Muscle of arm (tissue), 12 donors: ENCODE data around the gene QSOX1. TPM values are rescaled to one million over a fixed set of nuclear protein-coding genes. Genes with fewer than 3 reads are reported as not detected.

Experiments used
- DNase-seq: peaks from one replicate; pipeline ENCODE4 v3.0.0-alpha.2; 2013
- polyA plus RNA-seq, 12 donors: library from polyadenylated mRNA; unstranded; fragments of 120-200 nt; gene quantifications; one replicate each; pipeline ENCODE4 v1.2.1, GENCODE V29; 2013; ENCODE audit not compliant: insufficient read length in 12 of 12

The QSOX1 gene
- polyA plus RNA-seq, 12 donors = 16.8 to 48.7 (median 25.8) TPM; not detected in 1

- no peak for DNase-seq
Observed at GRCh38 chr1:180210008-180210620, 55.4 kb downstream of the QSOX1 start.

GRCh38 chr1:180211156-180211859 is 56.6 kb downstream of the QSOX1 start:
- no peak for DNase-seq

- DNase-seq = no peak
Observed at GRCh38 chr1:180211860-180212229, 57.2 kb downstream of the QSOX1 start.

GRCh38 chr1:180213401-180214170 is 58.9 kb downstream of the QSOX1 start:
- DNase-seq = no peak

GRCh38 chr1:180215856-180216625 is 61.4 kb downstream of the QSOX1 start:
- DNase-seq = no peak

GRCh38 chr1:180217006-180217405 is 62.3 kb downstream of the QSOX1 start:
- no peak for DNase-seq

GRCh38 chr1:180218806-180219765 is 64.4 kb downstream of the QSOX1 start:
- no peak for DNase-seq

GRCh38 chr1:180219776-180220175 is 65.1 kb downstream of the QSOX1 start:
- no peak for DNase-seq

GRCh38 chr1:180221462-180221861 is 66.8 kb downstream of the QSOX1 start:
- no peak for DNase-seq

- DNase-seq = no peak
Observed at GRCh38 chr1:180224902-180225301, 70.2 kb downstream of the QSOX1 start.

- DNase-seq = no peak
Observed at GRCh38 chr1:180225403-180225802, 70.7 kb downstream of the QSOX1 start.

GRCh38 chr1:180227861-180228647 is 73.4 kb downstream of the QSOX1 start:
- no peak for DNase-seq

- no peak for DNase-seq
Observed at GRCh38 chr1:180228648-180229482, 74.2 kb downstream of the QSOX1 start.

- DNase-seq = no peak
Observed at GRCh38 chr1:180229483-180230415, 75.1 kb downstream of the QSOX1 start, which contains the start of gene LHX4. Gene LHX4 (plus strand): TSS chr1:180230264. CDS start chr1:180230530, 266 bp downstream.

- no peak for DNase-seq
Observed at GRCh38 chr1:180230416-180230790, 75.7 kb downstream of the QSOX1 start.

- DNase-seq = no peak
Observed at GRCh38 chr1:180230791-180231505, 76.3 kb downstream of the QSOX1 start.

- no peak for DNase-seq
Observed at GRCh38 chr1:180231506-180231921, 76.8 kb downstream of the QSOX1 start.
